Skin epidermis (tissue), 12 donors: Measurements from ENCODE around the gene LIN52.
A peak's percentile ranks its signal among the peaks of the same experiment; 100 is the strongest.
"Not testable (repeated sequence)": the region's sequence is repeated elsewhere in the genome, so short reads cannot be mapped to it uniquely, and the experiment has no call there.

Experiments
- H3K27ac ChIP-seq, 21 experiments: fragments of 200-600 bp; sonication (generic) in 11 of 21; one replicate each; pipeline ENCODE4 v1.5.0; 2020; ENCODE audit warnings: mild to moderate bottlenecking in 3 of 21, inconsistent platforms in 2 of 21, moderate library complexity in 2 of 21
- H3K4me3 ChIP-seq, 7 experiments: fragments of 200-600 bp; sonication (generic) in 2 of 7; one replicate each; pipeline ENCODE4 v1.5.0; 2020; ENCODE audit warnings: inconsistent platforms in 2 of 7, mild to moderate bottlenecking in 2 of 7, moderate library complexity in 1 of 7

Gene LIN52

DNA sequence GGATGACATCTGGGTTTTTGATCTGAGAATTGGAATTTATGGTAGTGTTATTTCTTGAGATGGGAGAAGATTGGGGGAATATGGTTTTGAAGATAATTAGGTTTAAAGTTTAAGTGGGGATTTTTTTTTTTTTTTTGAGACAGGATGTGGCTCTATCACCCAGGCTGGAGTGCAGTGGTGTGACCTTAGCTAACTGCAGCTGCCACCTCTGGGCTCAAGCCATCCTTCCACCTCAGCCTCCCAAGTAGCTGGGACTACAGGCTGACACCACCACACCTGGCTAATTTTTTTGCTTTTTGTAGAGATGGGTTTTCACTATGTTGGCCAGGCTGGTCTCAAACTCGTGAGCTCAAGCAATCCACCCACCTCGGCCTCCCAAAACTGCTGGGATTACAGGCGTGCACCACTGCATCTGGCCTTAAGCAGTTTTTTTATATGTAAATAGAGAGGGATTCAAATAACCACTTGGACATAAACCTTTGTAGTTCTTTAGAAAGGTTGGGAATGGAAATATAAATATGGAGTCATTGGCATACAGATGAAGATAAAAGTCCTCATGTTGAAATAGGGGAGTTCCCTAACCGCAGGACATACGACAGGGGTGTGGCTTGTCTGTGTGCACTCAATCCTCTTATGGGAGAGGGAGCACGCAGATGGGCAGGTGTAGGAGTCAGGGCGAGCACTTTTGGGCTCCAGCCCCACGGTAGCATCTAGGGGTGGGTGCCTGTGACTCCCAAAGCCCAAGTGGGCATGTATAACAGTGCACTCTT lies 4.7 kb downstream of the LIN52 start:
- Histone ChIP-seq H3K27ac (no peak overlapping the region), H3K4me3 (no peak overlapping the region)

DNA sequence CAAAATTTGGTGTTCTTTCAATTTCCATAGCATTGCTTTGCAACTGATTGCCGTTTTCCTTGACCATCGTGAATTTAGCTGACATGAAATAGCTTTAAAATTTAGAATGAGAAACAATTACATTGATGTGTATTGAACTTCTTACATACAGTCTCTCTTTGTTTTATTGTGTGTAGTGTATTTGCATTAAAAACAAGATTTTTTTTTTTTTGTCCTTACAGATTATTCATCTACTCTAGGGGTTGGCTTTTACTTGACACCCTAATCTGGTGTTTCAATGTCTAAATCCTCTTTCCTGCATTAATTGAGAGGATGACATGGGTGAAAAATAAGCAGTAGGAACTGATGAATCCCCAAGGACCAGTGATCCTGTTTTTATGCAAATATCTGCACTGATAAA lies 20.6 kb downstream of the LIN52 start:
- Histone ChIP-seq H3K4me3 (no peak overlapping the region), H3K27ac (no peak overlapping the region)

- Histone ChIP-seq H3K4me3 (no peak overlapping the region), H3K27ac (no peak overlapping the region)
These were observed 24.6 kb downstream of the LIN52 start for GRCh38 chr14:74109369-74109768.

GRCh38 chr14:74111395-74112216 lies 26.9 kb downstream of the LIN52 start:
- H3K27ac ChIP-seq, H3K4me3 ChIP-seq: not testable (repeated sequence)

DNA sequence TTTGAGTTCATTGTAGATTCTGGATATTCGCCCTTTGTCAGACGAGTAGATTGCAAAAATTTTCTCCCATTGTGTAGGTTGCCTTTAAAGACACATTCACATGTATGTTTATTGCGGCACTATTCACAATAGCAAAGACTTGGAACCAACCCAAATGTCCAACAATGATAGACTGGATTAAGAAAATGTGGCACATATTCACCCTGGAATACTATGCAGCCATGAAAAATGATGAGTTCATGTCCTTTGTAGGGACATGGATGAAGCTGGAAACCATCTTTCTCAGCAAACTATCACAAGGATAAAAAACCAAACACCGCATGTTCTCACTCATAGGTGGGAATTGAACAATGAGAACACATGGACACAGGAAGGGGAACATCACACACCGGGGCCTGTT lies 40.7 kb downstream of the LIN52 start:
- not testable (repeated sequence) for H3K27ac ChIP-seq, H3K4me3 ChIP-seq

DNA sequence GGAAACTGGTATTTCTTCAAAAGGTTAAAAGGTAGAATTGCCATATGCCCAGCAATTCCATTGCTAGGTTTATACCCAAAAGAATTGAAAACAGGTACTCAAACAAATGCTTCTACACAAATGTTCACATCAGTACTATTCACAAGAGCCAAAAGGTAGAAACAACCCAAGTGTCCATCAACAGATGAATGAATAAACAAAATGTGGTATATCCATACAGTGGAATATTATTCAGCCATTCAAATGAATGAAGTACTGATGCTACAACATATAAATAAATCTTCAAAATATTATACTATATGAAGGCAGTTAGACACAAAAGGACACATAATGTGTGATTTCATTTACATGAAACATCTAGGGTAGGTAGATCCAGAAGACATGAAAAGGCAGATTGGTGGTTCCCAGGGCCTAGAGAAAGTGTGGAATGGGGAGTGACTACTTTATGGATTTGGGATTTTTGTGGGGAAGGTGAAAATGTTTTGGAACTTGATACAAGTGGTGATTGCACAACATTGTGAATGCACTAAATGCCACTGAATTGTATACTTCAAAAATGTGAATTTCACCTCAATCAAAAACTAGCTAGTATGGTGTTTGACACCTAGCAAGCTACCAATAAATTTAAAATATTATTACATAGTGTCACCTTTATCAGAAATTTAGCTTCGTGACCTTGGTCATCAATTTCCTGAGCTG lies 41.7 kb downstream of the LIN52 start:
- Histone ChIP-seq H3K4me3 (no peak overlapping the region), H3K27ac (no peak overlapping the region)

DNA sequence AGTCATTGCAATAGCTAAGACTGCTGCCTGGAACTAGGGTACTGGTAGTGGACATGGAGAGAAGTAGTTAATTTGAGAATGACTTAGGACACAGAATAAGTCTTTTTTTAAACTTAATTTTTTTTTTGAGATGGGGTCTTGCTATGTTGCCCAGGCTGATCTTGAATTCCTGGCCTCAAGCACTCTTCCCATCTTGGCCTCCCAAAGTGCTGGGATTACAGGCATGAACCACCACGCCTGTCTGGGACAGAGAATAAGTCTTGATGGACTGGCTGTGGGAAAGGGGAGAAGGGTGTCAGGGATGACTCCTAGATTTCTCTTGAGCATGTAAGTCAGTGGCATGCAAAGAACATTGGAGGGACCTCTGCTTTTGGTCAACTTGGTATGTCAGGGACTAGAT lies 42.9 kb downstream of the LIN52 start:
- Histone ChIP-seq H3K27ac (no peak overlapping the region), H3K4me3 (no peak overlapping the region)

DNA sequence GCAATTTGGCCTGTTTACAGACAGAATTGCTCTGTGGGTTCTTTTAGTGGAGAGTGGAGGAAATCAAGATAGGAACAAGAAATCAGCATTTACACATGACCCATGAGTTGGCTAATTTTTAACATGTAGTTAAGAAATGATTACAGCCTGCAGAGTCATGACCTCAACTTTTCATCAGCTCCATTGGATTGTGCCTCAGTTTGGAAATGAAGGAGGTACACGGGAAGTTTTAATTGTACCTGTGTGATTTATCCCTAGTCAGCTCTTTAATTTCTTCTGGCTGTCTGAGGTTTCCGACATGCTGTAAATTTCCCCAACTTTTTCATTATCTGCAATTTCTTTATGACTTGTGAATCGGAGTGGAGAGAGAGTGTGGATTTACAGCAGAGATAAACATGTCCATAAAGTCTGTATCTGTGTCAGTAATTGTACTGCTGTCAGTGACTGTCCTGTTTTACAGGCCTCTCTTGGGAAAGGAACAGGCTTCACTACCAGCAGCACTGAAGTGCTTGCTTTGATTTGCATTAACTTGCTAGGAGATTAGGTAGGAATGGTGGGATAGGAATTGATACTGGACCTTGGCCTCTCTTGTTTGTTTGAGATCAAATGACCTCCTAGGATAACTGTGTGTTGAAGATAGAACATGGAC lies 49.2 kb downstream of the LIN52 start:
- Histone ChIP-seq H3K27ac (no peak overlapping the region), H3K4me3 (no peak overlapping the region)

GRCh38 chr14:74134484-74134883 lies 49.7 kb downstream of the LIN52 start:
- Histone ChIP-seq H3K4me3 (no peak overlapping the region), H3K27ac (no peak overlapping the region)

DNA sequence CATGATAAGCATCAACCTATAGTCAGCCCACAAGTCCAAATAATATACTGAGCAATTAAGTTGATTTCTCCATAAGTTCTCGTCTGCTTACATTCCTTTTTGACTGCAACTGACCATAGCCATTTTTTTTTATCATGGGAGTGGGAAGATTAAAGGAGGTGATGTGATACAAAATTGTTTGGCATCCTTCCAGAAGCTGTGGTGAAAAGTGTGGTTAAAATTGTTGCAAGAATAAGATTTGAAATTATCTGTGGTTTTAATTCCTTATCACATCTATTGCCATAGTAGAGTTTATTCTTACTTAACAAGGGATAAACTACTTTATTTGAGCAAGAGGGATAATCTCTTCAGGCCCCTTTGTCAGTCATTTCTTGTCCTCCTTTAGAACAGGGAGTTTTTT lies 50.7 kb downstream of the LIN52 start:
- no peak overlapping the region for H3K27ac ChIP-seq
- H3K4me3 ChIP-seq = no peak overlapping the region

GRCh38 chr14:74140374-74140850 lies 55.7 kb downstream of the LIN52 start:
- Histone ChIP-seq H3K27ac (peak overlapping the region in 1 of 21 experiments; percentile 1), H3K4me3 (no peak overlapping the region)

- H3K4me3 ChIP-seq = no peak overlapping the region
- peak overlapping the region in 4 of 21 experiments; percentile 18 to 53 (median 28) for H3K27ac ChIP-seq
These were observed 56.9 kb downstream of the LIN52 start for GRCh38 chr14:74141703-74142102.

GRCh38 chr14:74142523-74142922 lies 57.8 kb downstream of the LIN52 start:
- no peak overlapping the region for H3K4me3 ChIP-seq
- H3K27ac ChIP-seq = peak overlapping the region in 1 of 21 experiments; percentile 32

DNA sequence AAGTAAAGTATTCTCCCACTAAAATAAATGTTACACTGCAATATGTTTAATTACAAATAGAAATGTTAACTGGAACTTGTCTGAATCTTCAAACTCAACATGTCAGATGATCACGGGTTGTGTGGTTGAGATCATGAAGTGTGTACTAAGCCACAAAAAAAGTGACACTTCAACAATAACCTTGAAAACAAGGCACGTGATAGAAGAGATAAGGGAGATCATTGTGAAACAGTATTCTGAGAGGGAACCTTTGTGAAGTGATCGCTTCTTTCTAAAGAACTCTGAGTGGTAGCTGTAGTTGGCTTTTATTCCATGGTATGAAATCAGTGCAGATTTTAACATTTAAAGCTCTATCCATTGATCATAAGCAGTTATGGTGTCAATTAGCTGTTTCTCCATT lies 60.0 kb downstream of the LIN52 start:
- Histone ChIP-seq H3K4me3 (no peak overlapping the region), H3K27ac (no peak overlapping the region)

DNA sequence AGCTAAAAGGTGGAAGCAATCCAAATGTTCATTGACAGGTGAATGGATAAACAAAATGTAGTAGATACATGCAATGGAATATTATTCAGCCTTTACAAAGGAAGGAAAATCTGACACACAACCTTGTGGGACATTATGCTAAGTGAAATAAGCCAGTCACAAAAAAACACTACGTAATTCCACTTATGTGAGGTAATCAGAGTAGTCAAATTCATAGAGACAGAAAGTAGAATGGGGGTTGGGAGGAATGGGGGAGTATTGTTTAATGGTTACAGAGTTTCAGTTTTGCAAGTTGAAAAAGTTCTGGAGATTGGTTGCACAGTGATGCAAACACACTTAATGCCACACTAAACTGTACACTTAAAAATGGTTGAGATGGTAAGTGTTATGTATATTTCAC lies 62.8 kb downstream of the LIN52 start:
- Histone ChIP-seq H3K27ac (no peak overlapping the region), H3K4me3 (no peak overlapping the region)

GRCh38 chr14:74148705-74149104 lies 63.9 kb downstream of the LIN52 start:
- Histone ChIP-seq H3K4me3 (no peak overlapping the region), H3K27ac (no peak overlapping the region)

DNA sequence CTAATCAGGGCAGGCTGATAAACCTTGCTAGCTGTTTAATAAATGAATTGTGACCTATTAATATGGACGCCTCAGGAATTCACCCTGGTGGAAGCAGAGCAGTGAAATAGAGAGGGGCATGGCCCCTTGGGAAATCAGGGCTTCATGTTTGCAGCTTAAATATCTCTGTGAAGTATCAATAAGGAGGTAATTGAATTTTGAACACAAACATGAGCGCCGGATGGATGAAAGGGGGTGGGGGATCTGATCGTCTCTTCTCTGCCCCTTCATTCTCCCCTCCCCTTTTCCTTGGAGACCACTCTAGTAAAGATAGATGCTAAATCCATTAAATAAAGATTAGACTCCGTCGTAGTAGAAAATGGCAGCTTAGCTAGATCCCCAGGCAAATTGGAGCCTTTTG lies 70.5 kb downstream of the LIN52 start:
- no peak overlapping the region for H3K27ac ChIP-seq
- no peak overlapping the region for H3K4me3 ChIP-seq

GRCh38 chr14:74155749-74156148 lies 71.0 kb downstream of the LIN52 start:
- no peak overlapping the region for H3K27ac ChIP-seq
- no peak overlapping the region for H3K4me3 ChIP-seq

GRCh38 chr14:74160763-74161162 lies 76.0 kb downstream of the LIN52 start:
- H3K27ac ChIP-seq = no peak overlapping the region
- H3K4me3 ChIP-seq = no peak overlapping the region

- Histone ChIP-seq H3K27ac (no peak overlapping the region), H3K4me3 (no peak overlapping the region)
These were observed 76.9 kb downstream of the LIN52 start for GRCh38 chr14:74161526-74162158.
